HG03342 (cell line): Measurements from ENCODE around the gene KCTD14.
"Not testable (repeated sequence)": the region's sequence is repeated elsewhere in the genome, so short reads cannot be mapped to it uniquely, and the experiment has no call there.

Source experiments
- ATAC-seq: cut with Tn5 transposase; IDR thresholded peaks from one replicate; pipeline ENCODE4 v1.9.1; 2021; ENCODE audit warnings: mild to moderate bottlenecking, moderate library complexity; ENCODE audit not compliant: unreplicated experiment

KCTD14 gene

GRCh38 chr11:78025378-78025777, 2.3 kb upstream of the KCTD14 start:
- ATAC-seq = no peak

GRCh38 chr11:78023426-78023825, 350 bp upstream of the KCTD14 start:
- no peak for ATAC-seq

- ATAC-seq = no peak
Measured at GRCh38 chr11:78021611-78022010, 1.5 kb downstream of the KCTD14 start.

- no peak for ATAC-seq
Measured at GRCh38 chr11:78020246-78020645, 2.8 kb downstream of the KCTD14 start.

GRCh38 chr11:78019808-78020207, 3.3 kb downstream of the KCTD14 start:
- no peak for ATAC-seq

GRCh38 chr11:78015878-78016277, 7.2 kb downstream of the KCTD14 start:
- no peak for ATAC-seq

- ATAC-seq = not testable (repeated sequence)
Measured at GRCh38 chr11:78014937-78015520, 8.0 kb downstream of the KCTD14 start.

GRCh38 chr11:78011301-78011700, 11.8 kb downstream of the KCTD14 start:
- ATAC-seq = no peak

- ATAC-seq = no peak
Measured at GRCh38 chr11:78010755-78011154, 12.3 kb downstream of the KCTD14 start.

GRCh38 chr11:78010304-78010703, 12.8 kb downstream of the KCTD14 start:
- ATAC-seq = no peak

GRCh38 chr11:78009062-78009461, 14.0 kb downstream of the KCTD14 start:
- ATAC-seq = no peak

GRCh38 chr11:78000193-78000592, 22.9 kb downstream of the KCTD14 start:
- ATAC-seq = peak; percentile 67

GRCh38 chr11:77999446-78000030, 23.5 kb downstream of the KCTD14 start:
- no peak for ATAC-seq

- ATAC-seq = peak; percentile 99
Measured at GRCh38 chr11:77994434-77995362, 28.4 kb downstream of the KCTD14 start, which contains the start of gene INTS4. INTS4 (minus strand) TSS chr11:77994668; CDS start chr11:77994643, 25 bp downstream.

GRCh38 chr11:77993902-77994301, 29.2 kb downstream of the KCTD14 start:
- no peak for ATAC-seq

GRCh38 chr11:77990981-77991380, 32.1 kb downstream of the KCTD14 start:
- no peak for ATAC-seq

- not testable (repeated sequence) for ATAC-seq
Measured at GRCh38 chr11:77986456-77986855, 36.6 kb downstream of the KCTD14 start.

GRCh38 chr11:77981346-77981947, 41.6 kb downstream of the KCTD14 start:
- no peak for ATAC-seq

GRCh38 chr11:77968337-77968736, 54.7 kb downstream of the KCTD14 start:
- ATAC-seq = peak; percentile 64

- ATAC-seq = no peak
Measured at GRCh38 chr11:77967753-77968152, 55.3 kb downstream of the KCTD14 start.

GRCh38 chr11:77967121-77967520, 56.0 kb downstream of the KCTD14 start:
- ATAC-seq = no peak
